HG03139 (cell line): ENCODE data around the gene SLC35B1.
A peak's percentile ranks its signal among the peaks of the same experiment; 100 is the strongest.

Experiments
- ATAC-seq: cut with Tn5 transposase; IDR thresholded peaks from one replicate; pipeline ENCODE4 v1.9.1; 2021; ENCODE audit not compliant: unreplicated experiment

Gene SLC35B1

GRCh38 chr17:49700960-49701359 is 6.8 kb downstream of the SLC35B1 start:
- ATAC-seq: no peak

- ATAC-seq: no peak
These were observed 7.7 kb downstream of the SLC35B1 start for GRCh38 chr17:49699966-49700575.

- ATAC-seq: no peak
These were observed 9.8 kb downstream of the SLC35B1 start for GRCh38 chr17:49698005-49698404.

GRCh38 chr17:49696233-49696761 is 11.5 kb downstream of the SLC35B1 start:
- no peak for ATAC-seq

- ATAC-seq: no peak
These were observed 12.0 kb downstream of the SLC35B1 start for GRCh38 chr17:49695698-49696232.

- no peak for ATAC-seq
These were observed 12.7 kb downstream of the SLC35B1 start for GRCh38 chr17:49694847-49695697.

GRCh38 chr17:49692751-49693150 is 15.0 kb downstream of the SLC35B1 start:
- ATAC-seq: no peak

- ATAC-seq: no peak
These were observed 16.0 kb downstream of the SLC35B1 start for GRCh38 chr17:49691677-49692191.

GRCh38 chr17:49691086-49691676 is 16.6 kb downstream of the SLC35B1 start:
- ATAC-seq: no peak

- no peak for ATAC-seq
These were observed 17.5 kb downstream of the SLC35B1 start for GRCh38 chr17:49690256-49690655.

GRCh38 chr17:49688848-49689247 is 18.9 kb downstream of the SLC35B1 start:
- no peak for ATAC-seq

- ATAC-seq: no peak
These were observed 19.8 kb downstream of the SLC35B1 start for GRCh38 chr17:49687878-49688491.

GRCh38 chr17:49681106-49681979 is 26.4 kb downstream of the SLC35B1 start:
- no peak for ATAC-seq

- ATAC-seq: no peak
These were observed 27.4 kb downstream of the SLC35B1 start for GRCh38 chr17:49680314-49680713.

GRCh38 chr17:49677933-49678847 is 29.6 kb downstream of the SLC35B1 start, which contains the start of gene SPOP:
Gene SPOP (minus strand): TSS chr17:49678097. CDS start chr17:49622810, 55,287 bp downstream.
- peak; percentile 71 for ATAC-seq

- peak; percentile 35 for ATAC-seq
These were observed 30.4 kb downstream of the SLC35B1 start for GRCh38 chr17:49677134-49677932.

- peak; percentile 55 for ATAC-seq
These were observed 31.4 kb downstream of the SLC35B1 start for GRCh38 chr17:49676276-49676868.
